ENCODE data around the gene COA4. TPM values are rescaled to one million over a fixed set of nuclear protein-coding genes. Genes with fewer than 3 reads are reported as not detected.
"Not testable (repeated sequence)": the region's sequence is repeated elsewhere in the genome, so short reads cannot be mapped to it uniquely, and the experiment has no call there.

COA4 gene
- total and polyA plus RNA-seq, 5 donors, result 63.9 to 97.9 (median 65.5) TPM

- DNase-seq (no peak), ATAC-seq (no peak)
- intact Hi-C loops (cut with DNase I), result no loop called here
- Histone ChIP-seq H3K27ac (ENCODE audit: low read length) (no peak overlapping the region), H3K9me3 (ENCODE audit: control insufficient read depth, low read length) (no peaks in the 10 kb centered on the region), H3K4me1 (ENCODE audit: control insufficient read depth, insufficient read depth, low read length) (no peaks in the 10 kb centered on the region), H3K27me3 (ENCODE audit: control insufficient read depth, insufficient read depth) (no peaks in the 10 kb centered on the region), H3K4me3 (ENCODE audit: low read length) (no peak overlapping the region)
- WGBS, result 85% methylated on average over 1 of the region's 1 CpG
Measured at GRCh38 chr11:73889536-73889935, 12.9 kb upstream of the COA4 start.

DNA sequence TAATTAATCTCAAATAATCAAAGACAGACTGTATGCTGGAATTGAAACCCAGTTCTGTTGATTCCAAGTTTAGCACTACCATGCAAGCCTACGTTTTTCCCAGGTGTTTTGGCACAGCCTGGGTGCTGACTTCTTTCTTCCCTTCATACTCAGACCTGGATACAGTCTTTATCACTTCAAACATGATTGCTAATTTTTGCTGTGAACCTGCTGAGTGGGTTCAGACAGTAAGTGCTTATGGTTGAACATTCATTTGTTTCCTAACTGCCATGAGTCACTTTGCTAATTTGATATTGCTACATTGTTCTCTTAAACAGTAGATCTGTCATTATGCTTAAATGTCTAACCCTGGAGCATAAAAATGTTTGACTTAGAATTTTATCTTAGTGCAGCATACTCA is 12.4 kb upstream of the COA4 start:
- 36% methylated on average over 1 of the region's 1 CpG for WGBS
- Histone ChIP-seq H3K27ac (ENCODE audit: low read length) (no peak overlapping the region), H3K9me3 (ENCODE audit: control insufficient read depth, low read length) (no peaks in the 10 kb centered on the region), H3K4me3 (ENCODE audit: low read length) (no peak overlapping the region), H3K4me1 (ENCODE audit: control insufficient read depth, insufficient read depth, low read length) (no peaks in the 10 kb centered on the region), H3K27me3 (ENCODE audit: control insufficient read depth, insufficient read depth) (no peaks in the 10 kb centered on the region)
- intact Hi-C loops (cut with DNase I), result no loop called here
- no peak for DNase-seq
- ATAC-seq, result no peak

GRCh38 chr11:73888244-73888643 is 11.6 kb upstream of the COA4 start:
- no peaks in the 10 kb centered on the region for H3K4me1 ChIP-seq (ENCODE audit: control insufficient read depth, insufficient read depth, low read length)
- intact Hi-C loops (cut with DNase I), result no loop called here
- H3K27me3 ChIP-seq (ENCODE audit: control insufficient read depth, insufficient read depth), result no peaks in the 10 kb centered on the region
- no peaks in the 10 kb centered on the region for H3K9me3 ChIP-seq (ENCODE audit: control insufficient read depth, low read length)
- ATAC-seq (no peak), DNase-seq (no peak)
- H3K27ac ChIP-seq (ENCODE audit: low read length), result no peak overlapping the region
- no peak overlapping the region for H3K4me3 ChIP-seq (ENCODE audit: low read length)
- WGBS, result 94% methylated on average over 3 of the region's 3 CpGs

GRCh38 chr11:73883856-73884255 is 7.2 kb upstream of the COA4 start:
- no peak for DNase-seq
- Histone ChIP-seq H3K27me3 (ENCODE audit: control insufficient read depth, insufficient read depth) (no peaks in the 10 kb centered on the region), H3K4me1 (ENCODE audit: control insufficient read depth, insufficient read depth, low read length) (no peaks in the 10 kb centered on the region), H3K4me3 (ENCODE audit: low read length) (no peak overlapping the region), H3K27ac (ENCODE audit: low read length) (no peak overlapping the region), H3K9me3 (ENCODE audit: control insufficient read depth, low read length) (no peaks in the 10 kb centered on the region)
- intact Hi-C loops (cut with DNase I), result no loop called here
- no peak for ATAC-seq
- WGBS, result 91% methylated on average over 2 of the region's 2 CpGs

- 74% methylated on average over 10 of the region's 10 CpGs for WGBS
- H3K9me3 ChIP-seq (ENCODE audit: control insufficient read depth, low read length); ATAC-seq; H3K4me3 ChIP-seq (ENCODE audit: low read length); DNase-seq; intact Hi-C loops (cut with DNase I); H3K27me3 ChIP-seq (ENCODE audit: control insufficient read depth, insufficient read depth); H3K27ac ChIP-seq (ENCODE audit: low read length); H3K4me1 ChIP-seq (ENCODE audit: control insufficient read depth, insufficient read depth, low read length): not testable (repeated sequence)
Measured at GRCh38 chr11:73880449-73880848, 3.8 kb upstream of the COA4 start.

DNA sequence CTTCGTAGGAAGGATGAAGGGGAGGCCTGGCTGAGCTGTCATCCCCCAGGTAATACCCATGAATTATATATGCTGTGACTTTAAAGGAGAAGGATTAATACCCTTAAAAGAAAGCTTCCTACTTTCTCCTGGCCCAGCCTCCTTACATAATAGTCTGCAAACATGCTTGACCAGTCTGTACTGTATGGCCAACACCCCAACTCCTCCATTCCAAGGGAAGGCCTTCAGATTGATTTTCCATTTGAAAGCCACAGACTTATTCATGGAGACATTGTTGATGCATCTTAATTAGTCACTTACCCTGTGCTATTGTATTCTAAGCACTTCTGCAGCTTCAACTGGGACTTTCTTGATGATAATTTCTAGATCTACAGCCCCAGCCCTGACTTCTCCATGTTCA is 2.1 kb upstream of the COA4 start:
- DNase-seq, result no peak

GRCh38 chr11:73875840-73876239 is 806 bp downstream of the COA4 start:
- WGBS, result 42% methylated on average over 8 of the region's 8 CpGs
- Histone ChIP-seq H3K27me3 (ENCODE audit: control insufficient read depth, insufficient read depth) (no peaks in the 10 kb centered on the region), H3K27ac (ENCODE audit: low read length) (peak overlapping the region; percentile 48), H3K4me1 (ENCODE audit: control insufficient read depth, insufficient read depth, low read length) (peaks cover 6% of the 10 kb centered on the region), H3K4me3 (ENCODE audit: low read length) (peak overlapping the region; percentile 47), H3K9me3 (ENCODE audit: control insufficient read depth, low read length) (no peaks in the 10 kb centered on the region)
- DNase-seq (no peak), ATAC-seq (no peak)
- intact Hi-C loops (cut with DNase I), result no loop called here

More for the DNA sequence above, 2.1 kb upstream of the COA4 start:
- no peak overlapping the region for H3K27ac ChIP-seq (ENCODE audit: low read length)
- no peak for ATAC-seq
- 76% methylated on average over 1 of the region's 1 CpG for WGBS
- H3K27me3 ChIP-seq (ENCODE audit: control insufficient read depth, insufficient read depth), result no peaks in the 10 kb centered on the region
- H3K9me3 ChIP-seq (ENCODE audit: control insufficient read depth, low read length), result no peaks in the 10 kb centered on the region
- no peak overlapping the region for H3K4me3 ChIP-seq (ENCODE audit: low read length)
- intact Hi-C loops (cut with DNase I), result no loop called here
- peaks cover 6% of the 10 kb centered on the region for H3K4me1 ChIP-seq (ENCODE audit: control insufficient read depth, insufficient read depth, low read length)

GRCh38 chr11:73875380-73875779 is 1.3 kb downstream of the COA4 start:
- 83% methylated on average over 1 of the region's 1 CpG for WGBS
- H3K27ac ChIP-seq (ENCODE audit: low read length), result peak overlapping the region; percentile 48
- ATAC-seq (no peak), DNase-seq (no peak)
- no peaks in the 10 kb centered on the region for H3K27me3 ChIP-seq (ENCODE audit: control insufficient read depth, insufficient read depth)
- H3K4me1 ChIP-seq (ENCODE audit: control insufficient read depth, insufficient read depth, low read length), result peaks cover 6% of the 10 kb centered on the region
- H3K4me3 ChIP-seq (ENCODE audit: low read length), result peak overlapping the region; percentile 47
- intact Hi-C loops (cut with DNase I), result no loop called here
- H3K9me3 ChIP-seq (ENCODE audit: control insufficient read depth, low read length), result no peaks in the 10 kb centered on the region

DNA sequence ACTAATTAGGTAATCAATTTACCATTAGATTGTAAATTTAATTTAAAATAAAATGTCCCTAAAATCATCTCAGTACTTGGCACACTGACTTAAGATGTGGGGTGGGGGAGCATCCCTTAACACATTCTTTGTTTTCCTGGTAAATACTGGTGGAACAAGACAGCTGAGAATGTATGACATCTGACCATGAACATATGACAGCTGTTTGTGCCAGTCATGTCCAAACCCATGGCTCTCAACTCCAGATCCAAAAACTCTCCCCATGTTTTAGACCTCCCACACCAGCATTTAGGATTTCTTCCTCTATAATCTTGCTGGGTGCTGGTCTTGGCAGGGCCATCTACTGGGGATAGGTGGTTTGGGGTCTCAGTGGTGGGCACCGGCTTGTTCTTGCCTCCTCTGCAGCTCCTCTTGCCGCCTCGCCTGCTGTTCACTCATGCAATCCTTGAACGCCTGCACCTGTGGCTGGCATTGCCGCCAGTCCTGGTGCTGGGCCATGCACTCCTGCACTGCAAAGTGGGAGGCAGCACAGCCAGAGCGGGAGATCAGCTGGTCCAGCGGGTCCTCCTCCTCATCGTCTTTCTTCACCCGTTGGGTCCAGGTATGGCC is 3.8 kb downstream of the COA4 start:
- 92% methylated on average over 9 of the region's 9 CpGs for WGBS
- no peaks in the 10 kb centered on the region for H3K9me3 ChIP-seq (ENCODE audit: control insufficient read depth, low read length)
- H3K4me3 ChIP-seq (ENCODE audit: low read length), result no peak overlapping the region
- intact Hi-C loops (cut with DNase I), result no loop called here
- ATAC-seq (no peak), DNase-seq (no peak)
- H3K27me3 ChIP-seq (ENCODE audit: control insufficient read depth, insufficient read depth), result no peaks in the 10 kb centered on the region
- H3K4me1 ChIP-seq (ENCODE audit: control insufficient read depth, insufficient read depth, low read length), result peaks cover 6% of the 10 kb centered on the region
- no peak overlapping the region for H3K27ac ChIP-seq (ENCODE audit: low read length)

- Histone ChIP-seq H3K27ac (ENCODE audit: low read length) (no peak overlapping the region), H3K9me3 (ENCODE audit: control insufficient read depth, low read length) (no peaks in the 10 kb centered on the region), H3K4me3 (ENCODE audit: low read length) (no peak overlapping the region), H3K27me3 (ENCODE audit: control insufficient read depth, insufficient read depth) (no peaks in the 10 kb centered on the region), H3K4me1 (ENCODE audit: control insufficient read depth, insufficient read depth, low read length) (peaks cover 4% of the 10 kb centered on the region)
- ATAC-seq, result no peak
- WGBS, result 83% methylated on average over 3 of the region's 3 CpGs
- no peak for DNase-seq
- intact Hi-C loops (cut with DNase I), result no loop called here
Measured at GRCh38 chr11:73870261-73870660, 6.4 kb downstream of the COA4 start.

- H3K27ac ChIP-seq (ENCODE audit: low read length), result peak overlapping the region; percentile 13
- WGBS, result 38% methylated on average over 1 of the region's 1 CpG
- ATAC-seq, result no peak
- H3K27me3 ChIP-seq (ENCODE audit: control insufficient read depth, insufficient read depth), result no peaks in the 10 kb centered on the region
- H3K4me3 ChIP-seq (ENCODE audit: low read length), result no peak overlapping the region
- no peaks in the 10 kb centered on the region for H3K9me3 ChIP-seq (ENCODE audit: control insufficient read depth, low read length)
- intact Hi-C loops (cut with DNase I), result loop anchor here in 1 of 4 donors (10.0 kb wide), 1 partner anchor 75 kb away; no protein-coding TSS in a partner anchor
- DNase-seq, result no peak
- H3K4me1 ChIP-seq (ENCODE audit: control insufficient read depth, insufficient read depth, low read length), result peaks cover 2% of the 10 kb centered on the region
Measured at GRCh38 chr11:73869332-73869949, 7.2 kb downstream of the COA4 start.

Measured in right cardiac atrium (tissue), 5 donors.